ENCODE measurements around the gene WASF1. TPM values are rescaled to one million over a fixed set of nuclear protein-coding genes. Genes with fewer than 3 reads are reported as not detected.

The WASF1 gene
- total and polyA plus RNA-seq, 10 donors = 1.2 to 8.8 (median 3.0) TPM

- H3K36me3 ChIP-seq = no peaks in the 10 kb centered on the region
- H3K4me1 ChIP-seq = peaks cover 25 to 51% (median 39%) of the 10 kb centered on the region in 6 donors
- no peaks in the 10 kb centered on the region for H3K9me3 ChIP-seq
- WGBS, 5 donors = 0 to 1% (median 1%) methylated on average over 42 to 66 of the region's 66 CpGs
- peak overlapping the region; percentile 29 to 93 (median 88) for H3K27ac ChIP-seq
- peak; percentile 93 for DNase-seq
- peaks cover 0 to 23% (median 0%) of the 10 kb centered on the region in 7 donors for H3K27me3 ChIP-seq (replicated peaks in 1 of 7)
- intact Hi-C loops (cut with DNase I; ENCODE audit: low total_unique reads) = no loop called here
- H3K4me3 ChIP-seq = peak overlapping the region; percentile 58 to 99 (median 84)
- TF ChIP-seq POLR2AphosphoS5 (IDR thresholded peaks at IDR 0.05) (peak; percentile 5 to 43 (median 39)), CTCF (IDR thresholded peaks at IDR 0.05 in 8 of 11, conservative IDR thresholded peaks at IDR 0.05 in 3 of 11) (peak in 10 of 11 experiments; percentile 44 to 72 (median 58)), POLR2A (IDR thresholded peaks at IDR 0.05) (no peak)
Measured at GRCh38 chr6:110178626-110179405, 654 bp downstream of the WASF1 start.

- no peak overlapping the region for H3K27ac ChIP-seq
- no peak overlapping the region for H3K4me3 ChIP-seq
- intact Hi-C loops (cut with DNase I; ENCODE audit: low total_unique reads) = no loop called here
- WGBS, 5 donors = 89 to 94% (median 92%) methylated on average over 4 of the region's 4 CpGs
- DNase-seq = no peak
- TF ChIP-seq POLR2AphosphoS5 (IDR thresholded peaks at IDR 0.05) (no peak), POLR2A (IDR thresholded peaks at IDR 0.05) (no peak), CTCF (IDR thresholded peaks at IDR 0.05 in 8 of 11, conservative IDR thresholded peaks at IDR 0.05 in 3 of 11) (no peak)
- peaks cover 0 to 9% (median 7%) of the 10 kb centered on the region in 6 donors for H3K4me1 ChIP-seq
- H3K36me3 ChIP-seq = no peaks in the 10 kb centered on the region
- H3K9me3 ChIP-seq = no peaks in the 10 kb centered on the region
- peaks cover 0 to 16% (median 0%) of the 10 kb centered on the region in 7 donors for H3K27me3 ChIP-seq (replicated peaks in 1 of 7)
Measured at GRCh38 chr6:110173506-110174132, 5.9 kb downstream of the WASF1 start.

GRCh38 chr6:110170081-110170480, 9.4 kb downstream of the WASF1 start:
- Histone ChIP-seq H3K27me3 (replicated peaks in 1 of 7) (no peaks in the 10 kb centered on the region), H3K27ac (no peak overlapping the region), H3K4me1 (no peaks in the 10 kb centered on the region), H3K36me3 (no peaks in the 10 kb centered on the region), H3K9me3 (no peaks in the 10 kb centered on the region), H3K4me3 (no peak overlapping the region)
- WGBS, 5 donors = 78 to 100% (median 95%) methylated on average over 2 of the region's 2 CpGs
- intact Hi-C loops (cut with DNase I; ENCODE audit: low total_unique reads) = no loop called here
- DNase-seq = no peak
- no peak for TF ChIP-seq POLR2AphosphoS5 (IDR thresholded peaks at IDR 0.05)
- TF ChIP-seq POLR2A (IDR thresholded peaks at IDR 0.05) = no peak
- TF ChIP-seq CTCF (IDR thresholded peaks at IDR 0.05 in 8 of 11, conservative IDR thresholded peaks at IDR 0.05 in 3 of 11) = no peak

GRCh38 chr6:110158479-110158878, 21.0 kb downstream of the WASF1 start:
- no peak for DNase-seq
- Histone ChIP-seq H3K36me3 (no peaks in the 10 kb centered on the region), H3K9me3 (no peaks in the 10 kb centered on the region), H3K27ac (no peak overlapping the region), H3K27me3 (replicated peaks in 1 of 7) (no peaks in the 10 kb centered on the region), H3K4me1 (no peaks in the 10 kb centered on the region), H3K4me3 (no peak overlapping the region)
- WGBS, 5 donors = 88 to 100% (median 94%) methylated on average over 1 of the region's 1 CpG
- intact Hi-C loops (cut with DNase I; ENCODE audit: low total_unique reads) = no loop called here
- TF ChIP-seq POLR2AphosphoS5 (IDR thresholded peaks at IDR 0.05) (no peak), CTCF (IDR thresholded peaks at IDR 0.05 in 8 of 11, conservative IDR thresholded peaks at IDR 0.05 in 3 of 11) (no peak), POLR2A (IDR thresholded peaks at IDR 0.05) (no peak)

Measured in spleen (tissue), 11 donors.